HEK293 (cell line): Measurements from ENCODE around the gene UBR1.
A peak's percentile ranks its signal among the peaks of the same experiment; 100 is the strongest.

Experiments used
- CTCF ChIA-PET: fragments of 350-600 bp; formaldehyde crosslinking; extraction: SDS; loops from one replicate; lab custom pipeline; 2021; ENCODE audit warnings: antibody characterized with exemption; lab: Yijun Ruan, JAX
- POLR2A ChIA-PET: fragments of 300-600 bp; formaldehyde crosslinking; extraction: SDS; loops from one replicate; lab custom pipeline; 2020; ENCODE audit warnings: antibody characterized with exemption, inconsistent platforms; lab: Yijun Ruan, JAX
- H3K27ac ChIP-seq: fragments of 200-500 bp; sonication (Bioruptor generic); 2 replicates; pipeline ENCODE4 v1.5.1; 2014; ENCODE audit warnings: low read depth, low read length, control low read depth, inconsistent platforms; ENCODE audit errors: extremely low read depth
- H3K36me3 ChIP-seq, 2 experiments: fragments of 200-500 bp in 1 of 2; sonication (Bioruptor generic) in 1 of 2; 1 replicate in 1 of 2; 2 replicates in 1 of 2; pipeline ENCODE4 v1.5.1; 2014 to 2017; ENCODE audit warnings: inconsistent platforms in 2 of 2, low read length in 2 of 2; ENCODE audit not compliant: control insufficient read depth in 2 of 2, insufficient read depth in 1 of 2
- H3K4me1 ChIP-seq: fragments of 200-500 bp; sonication (Bioruptor generic); 2 replicates; pipeline ENCODE4 v1.5.1; 2014; ENCODE audit warnings: mild to moderate bottlenecking, low read length, inconsistent platforms; ENCODE audit not compliant: control insufficient read depth, insufficient read depth
- H3K4me3 ChIP-seq: 2 replicates; pipeline ENCODE4 v1.5.1; 2011; ENCODE audit warnings: low read depth, mild to moderate bottlenecking, control low read depth, low read length, moderate library complexity
- H3K9me3 ChIP-seq: fragments of 200-500 bp; sonication (Bioruptor generic); 2 replicates; pipeline ENCODE4 v1.5.1; 2014; ENCODE audit warnings: low read depth, low read length, inconsistent platforms; ENCODE audit not compliant: control insufficient read depth, insufficient read depth
- GLIS1 ChIP-seq: fragments of 450-650 bp; formaldehyde crosslinking; IDR thresholded peaks from 2 replicates; pipeline ENCODE4 v1.5.1; 2016; ENCODE audit warnings: missing biosample characterization, missing genetic modification characterization
- KLF16 ChIP-seq: fragments of 450-650 bp; formaldehyde crosslinking; IDR thresholded peaks from 2 replicates; pipeline ENCODE4 v1.5.1; 2017; ENCODE audit warnings: missing biosample characterization, missing genetic modification characterization
- KLF17 ChIP-seq: fragments of 450-650 bp; formaldehyde crosslinking; IDR thresholded peaks from 2 replicates; pipeline ENCODE4 v1.5.1; 2016; ENCODE audit warnings: missing biosample characterization, missing genetic modification characterization
- KLF8 ChIP-seq: fragments of 450-650 bp; formaldehyde crosslinking; IDR thresholded peaks from 2 replicates; pipeline ENCODE4 v1.5.1; 2016; ENCODE audit warnings: missing biosample characterization, missing genetic modification characterization
- KLF9 ChIP-seq: fragments of 450-650 bp; formaldehyde crosslinking; IDR thresholded peaks from 2 replicates; pipeline ENCODE4 v1.5.1; 2016; ENCODE audit warnings: missing biosample characterization, missing genetic modification characterization, low read depth
- PBX3 ChIP-seq: sonication (generic); formaldehyde crosslinking; IDR thresholded peaks from 2 replicates; pipeline ENCODE4 v1.8.1; 2022; ENCODE audit warnings: mild to moderate bottlenecking, moderate library complexity, missing genetic modification reagents
- SCRT1 ChIP-seq: fragments of 450-650 bp; formaldehyde crosslinking; IDR thresholded peaks from 2 replicates; pipeline ENCODE4 v1.5.1; 2016; ENCODE audit warnings: missing biosample characterization, missing genetic modification characterization, borderline replicate concordance
- SCRT2 ChIP-seq: fragments of 450-650 bp; formaldehyde crosslinking; IDR thresholded peaks from 2 replicates; pipeline ENCODE4 v1.5.1; 2016; ENCODE audit warnings: missing biosample characterization, missing genetic modification characterization
- SP3 ChIP-seq: fragments of 450-650 bp; formaldehyde crosslinking; IDR thresholded peaks from 2 replicates; pipeline ENCODE4 v1.5.1; 2016; ENCODE audit warnings: missing biosample characterization, missing genetic modification characterization
- SP7 ChIP-seq: fragments of 450-650 bp; formaldehyde crosslinking; IDR thresholded peaks from 2 replicates; pipeline ENCODE4 v1.5.1; 2016; ENCODE audit warnings: missing biosample characterization, missing genetic modification characterization
- YY1 ChIP-seq: fragments of 450-650 bp; formaldehyde crosslinking; IDR thresholded peaks from 2 replicates; pipeline ENCODE4 v1.5.1; 2018; ENCODE audit warnings: missing biosample characterization, missing genetic modification characterization
- ZBTB1 ChIP-seq: fragments of 450-650 bp; formaldehyde crosslinking; IDR thresholded peaks from 2 replicates; pipeline ENCODE4 v1.5.1; 2016; ENCODE audit warnings: missing biosample characterization, missing genetic modification characterization
- ZBTB21 ChIP-seq: fragments of 450-650 bp; formaldehyde crosslinking; IDR thresholded peaks from 2 replicates; pipeline ENCODE4 v1.5.1; 2017; ENCODE audit warnings: missing biosample characterization, missing genetic modification characterization
- ZBTB48 ChIP-seq: fragments of 450-650 bp; formaldehyde crosslinking; IDR thresholded peaks from 2 replicates; pipeline ENCODE4 v1.5.1; 2016; ENCODE audit warnings: missing biosample characterization, missing genetic modification characterization
- ZNF341 ChIP-seq: fragments of 450-650 bp; formaldehyde crosslinking; IDR thresholded peaks from 2 replicates; pipeline ENCODE4; 2016; ENCODE audit warnings: low read depth, missing biosample characterization, missing genetic modification characterization
- ZNF513 ChIP-seq: fragments of 450-650 bp; IDR thresholded peaks from 2 replicates; pipeline ENCODE4 v1.5.1; 2018; ENCODE audit warnings: missing biosample characterization, missing genetic modification characterization
- ZNF548 ChIP-seq: fragments of 450-650 bp; formaldehyde crosslinking; IDR thresholded peaks from 2 replicates; pipeline ENCODE4 v1.5.1; 2016; ENCODE audit warnings: missing biosample characterization, missing genetic modification characterization
- ZNF571 ChIP-seq: fragments of 450-650 bp; formaldehyde crosslinking; IDR thresholded peaks from 2 replicates; pipeline ENCODE4 v1.5.0; 2017; ENCODE audit warnings: missing biosample characterization, missing genetic modification characterization
- ZNF645 ChIP-seq: fragments of 450-650 bp; formaldehyde crosslinking; IDR thresholded peaks from 2 replicates; pipeline ENCODE4; 2016; ENCODE audit warnings: missing biosample characterization, missing genetic modification characterization
- ZNF768 ChIP-seq: fragments of 450-650 bp; formaldehyde crosslinking; IDR thresholded peaks from 2 replicates; pipeline ENCODE4 v1.5.1; 2018; ENCODE audit warnings: missing biosample characterization, mild to moderate bottlenecking, missing genetic modification characterization
- TF ChIP-seq, protein P1 (sequence below): fragments of 450-650 bp; formaldehyde crosslinking; conservative IDR thresholded peaks from 2 replicates; pipeline ENCODE4 v1.5.1; 2016; ENCODE audit warnings: low read depth, missing biosample characterization, missing genetic modification characterization
- TF ChIP-seq, protein P2 (sequence below): fragments of 450-650 bp; formaldehyde crosslinking; IDR thresholded peaks from 2 replicates; pipeline ENCODE4 v1.5.1; 2016; ENCODE audit warnings: missing biosample characterization, missing genetic modification characterization
- TF ChIP-seq, protein P3 (sequence below): fragments of 450-650 bp; formaldehyde crosslinking; IDR thresholded peaks from 2 replicates; pipeline ENCODE4 v1.5.1; 2016; ENCODE audit warnings: missing biosample characterization, missing genetic modification characterization
- TF ChIP-seq, protein P4 (sequence below): fragments of 450-650 bp; formaldehyde crosslinking; IDR thresholded peaks from 2 replicates; pipeline ENCODE4 v1.5.1; 2016; ENCODE audit warnings: missing biosample characterization, missing genetic modification characterization

The UBR1 gene

DNA sequence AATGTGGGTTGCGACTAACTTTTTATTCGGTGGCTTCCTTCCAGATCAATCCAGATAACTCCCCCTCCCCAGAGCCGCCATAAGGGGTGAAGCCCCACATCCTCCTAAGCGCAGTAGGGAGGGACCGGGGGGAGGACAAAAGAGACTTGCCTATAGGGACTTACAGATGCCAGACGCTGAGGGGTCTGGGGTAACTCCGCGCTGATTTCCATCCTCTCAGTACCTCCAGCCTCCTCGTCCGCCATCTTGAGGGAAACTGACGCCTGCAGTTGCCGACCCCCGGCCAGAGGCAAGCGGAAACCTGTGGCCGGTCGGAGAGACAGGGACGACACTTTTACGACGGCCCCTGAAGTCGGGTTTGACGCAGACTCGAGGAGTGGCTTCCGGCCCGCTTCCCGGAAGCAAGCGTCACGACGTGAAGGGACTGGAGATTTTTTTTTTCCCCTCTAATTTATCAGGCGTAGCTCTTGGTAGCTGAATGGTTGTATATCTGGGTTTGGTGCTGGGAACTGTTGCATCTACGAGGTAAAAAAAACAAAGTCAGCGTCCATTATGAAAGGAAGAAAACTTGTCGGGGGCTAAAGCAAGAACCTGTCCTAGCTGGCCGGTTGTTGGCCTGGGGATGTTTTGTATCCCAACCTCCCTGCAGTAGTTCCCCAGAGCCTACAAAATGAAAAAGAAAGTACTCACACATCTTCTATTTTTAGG is at the start of gene UBR1:
TSS of gene UBR1 (minus strand) at position 261 of the 708 bp plus-strand sequence. CDS start at position 245, 16 bp downstream.
- POLR2A ChIA-PET: interaction anchor here (0.6 to 0.8 kb wide), 2 partner anchors 11 to 12 kb away, joined by 3 to 4 read pairs; no protein-coding TSS in a partner anchor
- CTCF ChIA-PET: interaction anchor here (0.7 kb wide), 2 partner anchors 427 to 508 kb away, joined by 3 read pairs; no protein-coding TSS in a partner anchor
- TF ChIP-seq SCRT2 (tag by site-specific recombination) (peak; percentile 98), ZBTB1 (tag by site-specific recombination) (no peak), ZNF645 (tag by site-specific recombination) (no peak), KLF17 (0 out of 2 replicates have a peak, but pooled peaks have one; percentile 45), ZNF548 (no peak), ZNF571 (no peak), PBX3 (CRISPR knock-in tag) (no peak), ZNF341 (tag by site-specific recombination) (peak; percentile 27; the same call in 1 of the 2 replicates), ZBTB21 (tag by site-specific recombination) (peak; percentile 81), SP7 (peak; percentile 44; the same call in 1 of the 2 replicates), YY1 (tag by site-specific recombination) (0 out of 2 replicates have a peak, but pooled peaks have one; percentile 60), SCRT1 (peak; percentile 94), ZBTB48 (tag by site-specific recombination) (peak; percentile 100), KLF8 (tag by site-specific recombination) (0 out of 2 replicates have a peak, but pooled peaks have one; percentile 52), ZNF768 (no peak), SP3 (tag by site-specific recombination) (0 out of 2 replicates have a peak, but pooled peaks have one; percentile 46), ZNF513 (no peak), KLF9 (tag by site-specific recombination) (no peak), GLIS1 (tag by site-specific recombination) (peak; percentile 22; the same call in 1 of the 2 replicates), KLF16 (tag by site-specific recombination) (no peak)
- TF ChIP-seq, protein P1, sequence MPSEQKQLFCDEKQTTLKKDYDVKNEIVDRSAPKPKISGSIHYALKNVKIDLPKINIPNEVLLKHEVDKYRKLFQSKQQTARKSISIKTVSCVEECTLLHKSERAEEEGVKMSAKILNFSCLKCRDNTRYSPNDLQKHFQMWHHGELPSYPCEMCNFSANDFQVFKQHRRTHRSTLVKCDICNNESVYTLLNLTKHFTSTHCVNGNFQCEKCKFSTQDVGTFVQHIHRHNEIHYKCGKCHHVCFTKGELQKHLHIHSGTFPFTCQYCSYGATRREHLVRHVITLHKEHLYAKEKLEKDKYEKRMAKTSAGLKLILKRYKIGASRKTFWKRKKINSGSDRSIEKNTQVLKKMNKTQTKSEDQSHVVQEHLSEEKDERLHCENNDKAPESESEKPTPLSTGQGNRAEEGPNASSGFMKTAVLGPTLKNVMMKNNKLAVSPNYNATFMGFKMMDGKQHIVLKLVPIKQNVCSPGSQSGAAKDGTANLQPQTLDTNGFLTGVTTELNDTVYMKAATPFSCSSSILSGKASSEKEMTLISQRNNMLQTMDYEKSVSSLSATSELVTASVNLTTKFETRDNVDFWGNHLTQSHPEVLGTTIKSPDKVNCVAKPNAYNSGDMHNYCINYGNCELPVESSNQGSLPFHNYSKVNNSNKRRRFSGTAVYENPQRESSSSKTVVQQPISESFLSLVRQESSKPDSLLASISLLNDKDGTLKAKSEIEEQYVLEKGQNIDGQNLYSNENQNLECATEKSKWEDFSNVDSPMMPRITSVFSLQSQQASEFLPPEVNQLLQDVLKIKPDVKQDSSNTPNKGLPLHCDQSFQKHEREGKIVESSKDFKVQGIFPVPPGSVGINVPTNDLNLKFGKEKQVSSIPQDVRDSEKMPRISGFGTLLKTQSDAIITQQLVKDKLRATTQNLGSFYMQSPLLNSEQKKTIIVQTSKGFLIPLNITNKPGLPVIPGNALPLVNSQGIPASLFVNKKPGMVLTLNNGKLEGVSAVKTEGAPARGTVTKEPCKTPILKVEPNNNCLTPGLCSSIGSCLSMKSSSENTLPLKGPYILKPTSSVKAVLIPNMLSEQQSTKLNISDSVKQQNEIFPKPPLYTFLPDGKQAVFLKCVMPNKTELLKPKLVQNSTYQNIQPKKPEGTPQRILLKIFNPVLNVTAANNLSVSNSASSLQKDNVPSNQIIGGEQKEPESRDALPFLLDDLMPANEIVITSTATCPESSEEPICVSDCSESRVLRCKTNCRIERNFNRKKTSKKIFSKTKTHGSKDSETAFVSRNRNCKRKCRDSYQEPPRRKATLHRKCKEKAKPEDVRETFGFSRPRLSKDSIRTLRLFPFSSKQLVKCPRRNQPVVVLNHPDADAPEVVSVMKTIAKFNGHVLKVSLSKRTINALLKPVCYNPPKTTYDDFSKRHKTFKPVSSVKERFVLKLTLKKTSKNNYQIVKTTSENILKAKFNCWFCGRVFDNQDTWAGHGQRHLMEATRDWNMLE (tag by site-specific recombination): peak; percentile 91
- TF ChIP-seq, protein P2, sequence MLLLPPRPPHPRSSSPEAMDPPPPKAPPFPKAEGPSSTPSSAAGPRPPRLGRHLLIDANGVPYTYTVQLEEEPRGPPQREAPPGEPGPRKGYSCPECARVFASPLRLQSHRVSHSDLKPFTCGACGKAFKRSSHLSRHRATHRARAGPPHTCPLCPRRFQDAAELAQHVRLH (tag by site-specific recombination): no peak
- TF ChIP-seq, protein P3, sequence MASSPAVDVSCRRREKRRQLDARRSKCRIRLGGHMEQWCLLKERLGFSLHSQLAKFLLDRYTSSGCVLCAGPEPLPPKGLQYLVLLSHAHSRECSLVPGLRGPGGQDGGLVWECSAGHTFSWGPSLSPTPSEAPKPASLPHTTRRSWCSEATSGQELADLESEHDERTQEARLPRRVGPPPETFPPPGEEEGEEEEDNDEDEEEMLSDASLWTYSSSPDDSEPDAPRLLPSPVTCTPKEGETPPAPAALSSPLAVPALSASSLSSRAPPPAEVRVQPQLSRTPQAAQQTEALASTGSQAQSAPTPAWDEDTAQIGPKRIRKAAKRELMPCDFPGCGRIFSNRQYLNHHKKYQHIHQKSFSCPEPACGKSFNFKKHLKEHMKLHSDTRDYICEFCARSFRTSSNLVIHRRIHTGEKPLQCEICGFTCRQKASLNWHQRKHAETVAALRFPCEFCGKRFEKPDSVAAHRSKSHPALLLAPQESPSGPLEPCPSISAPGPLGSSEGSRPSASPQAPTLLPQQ (tag by site-specific recombination): no peak
- TF ChIP-seq, protein P4, sequence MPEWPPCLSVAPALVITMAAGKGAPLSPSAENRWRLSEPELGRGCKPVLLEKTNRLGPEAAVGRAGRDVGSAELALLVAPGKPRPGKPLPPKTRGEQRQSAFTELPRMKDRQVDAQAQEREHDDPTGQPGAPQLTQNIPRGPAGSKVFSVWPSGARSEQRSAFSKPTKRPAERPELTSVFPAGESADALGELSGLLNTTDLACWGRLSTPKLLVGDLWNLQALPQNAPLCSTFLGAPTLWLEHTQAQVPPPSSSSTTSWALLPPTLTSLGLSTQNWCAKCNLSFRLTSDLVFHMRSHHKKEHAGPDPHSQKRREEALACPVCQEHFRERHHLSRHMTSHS: no peak

More for the DNA sequence above, at the start of gene UBR1:
- Histone ChIP-seq H3K9me3 (no peaks in the 10 kb centered on the region), H3K4me3 (peak within 1 kb of the TSS; percentile 71), H3K36me3 (peaks cover 0 to 26% of the 10 kb centered on the region in 2 experiments; a peak in 2 of 3 replicates), H3K4me1 (no peaks in the 10 kb centered on the region), H3K27ac (peak within 1 kb of the TSS; percentile 24; the same call in 1 of the 2 replicates)
